ENCODE data around the gene EYS.

Gene EYS

DNA sequence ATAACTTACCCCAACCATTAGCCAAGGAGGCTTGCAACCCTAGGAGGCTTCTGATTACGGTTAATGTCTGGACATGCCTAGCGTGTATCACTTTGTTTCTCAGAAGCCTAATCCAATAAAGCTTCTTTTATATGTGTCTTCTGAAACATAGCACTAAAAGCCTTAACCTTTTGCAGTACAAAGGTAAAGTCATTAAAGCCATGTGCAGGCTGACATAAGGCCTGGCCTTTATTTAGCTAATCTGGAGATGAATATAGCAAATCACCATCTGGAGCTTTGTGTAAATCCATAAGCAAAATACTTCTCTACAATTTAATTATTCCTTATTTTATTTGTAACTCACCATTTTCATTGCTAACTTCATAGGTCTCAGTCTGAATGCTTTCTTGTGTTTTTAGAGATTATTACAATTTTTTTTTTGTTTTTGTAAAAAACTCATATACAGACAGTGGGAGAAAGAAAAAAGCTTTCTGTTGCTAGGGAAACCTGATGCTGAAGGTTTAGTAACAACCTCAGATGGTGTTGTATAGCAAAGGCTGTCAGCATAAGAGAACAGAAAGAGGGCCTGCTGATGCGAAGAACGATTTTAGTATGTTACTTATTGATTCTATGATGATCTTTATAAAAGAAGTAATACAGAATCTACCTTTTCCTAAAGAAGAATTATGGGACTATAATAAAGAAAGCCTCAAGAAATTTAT is at the start of gene EYS:
Gene EYS (minus strand): TSS at position 101 of the 701 bp plus-strand sequence. CDS start 211,816 bp downstream, outside the sequence.
- Histone ChIP-seq H3K4me1 (ENCODE audit: insufficient read depth, poor library complexity, severe bottlenecking) (no peaks in the 10 kb centered on the region), H3K27ac (ENCODE audit: poor library complexity, severe bottlenecking) (no peak within 1 kb of the TSS), H3K4me3 (ENCODE audit: severe bottlenecking) (no peak within 1 kb of the TSS), H3K9me3 (ENCODE audit: severe bottlenecking) (no peaks in the 10 kb centered on the region), H3K36me3 (ENCODE audit: low read depth) (no peaks in the 10 kb centered on the region), H3K27me3 (ENCODE audit: insufficient read depth, poor library complexity, severe bottlenecking) (no peaks in the 10 kb centered on the region)
- no peak for DNase-seq (ENCODE audit: low spot score)
- no peak for ATAC-seq (ENCODE audit: low read depth)
- TF ChIP-seq, protein P1, sequence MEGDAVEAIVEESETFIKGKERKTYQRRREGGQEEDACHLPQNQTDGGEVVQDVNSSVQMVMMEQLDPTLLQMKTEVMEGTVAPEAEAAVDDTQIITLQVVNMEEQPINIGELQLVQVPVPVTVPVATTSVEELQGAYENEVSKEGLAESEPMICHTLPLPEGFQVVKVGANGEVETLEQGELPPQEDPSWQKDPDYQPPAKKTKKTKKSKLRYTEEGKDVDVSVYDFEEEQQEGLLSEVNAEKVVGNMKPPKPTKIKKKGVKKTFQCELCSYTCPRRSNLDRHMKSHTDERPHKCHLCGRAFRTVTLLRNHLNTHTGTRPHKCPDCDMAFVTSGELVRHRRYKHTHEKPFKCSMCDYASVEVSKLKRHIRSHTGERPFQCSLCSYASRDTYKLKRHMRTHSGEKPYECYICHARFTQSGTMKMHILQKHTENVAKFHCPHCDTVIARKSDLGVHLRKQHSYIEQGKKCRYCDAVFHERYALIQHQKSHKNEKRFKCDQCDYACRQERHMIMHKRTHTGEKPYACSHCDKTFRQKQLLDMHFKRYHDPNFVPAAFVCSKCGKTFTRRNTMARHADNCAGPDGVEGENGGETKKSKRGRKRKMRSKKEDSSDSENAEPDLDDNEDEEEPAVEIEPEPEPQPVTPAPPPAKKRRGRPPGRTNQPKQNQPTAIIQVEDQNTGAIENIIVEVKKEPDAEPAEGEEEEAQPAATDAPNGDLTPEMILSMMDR (IDR thresholded peaks at IDR 0.05; ENCODE audit: poor library complexity, severe bottlenecking): no peak

DNA sequence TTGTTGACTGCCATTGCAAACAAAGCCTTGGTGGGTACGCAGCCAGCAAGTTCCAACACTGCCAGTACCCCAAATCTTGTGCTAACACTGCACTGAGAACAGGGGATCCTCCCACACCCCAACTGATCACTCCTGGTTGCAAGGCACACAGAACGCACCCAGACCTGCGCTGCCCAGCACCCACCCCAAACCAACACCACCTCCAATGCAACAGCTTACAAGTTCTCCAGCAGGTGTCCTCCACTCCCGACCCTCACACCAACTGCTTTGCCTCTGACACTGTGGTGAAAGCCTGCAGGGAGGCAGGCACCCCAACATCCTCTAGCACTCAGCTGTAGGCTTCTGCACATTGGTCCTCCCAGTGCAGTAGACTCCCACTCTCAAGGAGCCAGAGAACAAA is 39.3 kb upstream of the EYS start:
- TF ChIP-seq, protein P1 (IDR thresholded peaks at IDR 0.05; ENCODE audit: poor library complexity, severe bottlenecking): no peak
- Histone ChIP-seq H3K36me3 (ENCODE audit: low read depth) (no peaks in the 10 kb centered on the region), H3K9me3 (ENCODE audit: severe bottlenecking) (no peaks in the 10 kb centered on the region), H3K27me3 (ENCODE audit: insufficient read depth, poor library complexity, severe bottlenecking) (no peaks in the 10 kb centered on the region), H3K27ac (ENCODE audit: poor library complexity, severe bottlenecking) (no peak overlapping the region), H3K4me3 (ENCODE audit: severe bottlenecking) (no peak overlapping the region), H3K4me1 (ENCODE audit: insufficient read depth, poor library complexity, severe bottlenecking) (no peaks in the 10 kb centered on the region)
- ATAC-seq (ENCODE audit: low read depth): no peak
- no peak for DNase-seq (ENCODE audit: low spot score)

DNA sequence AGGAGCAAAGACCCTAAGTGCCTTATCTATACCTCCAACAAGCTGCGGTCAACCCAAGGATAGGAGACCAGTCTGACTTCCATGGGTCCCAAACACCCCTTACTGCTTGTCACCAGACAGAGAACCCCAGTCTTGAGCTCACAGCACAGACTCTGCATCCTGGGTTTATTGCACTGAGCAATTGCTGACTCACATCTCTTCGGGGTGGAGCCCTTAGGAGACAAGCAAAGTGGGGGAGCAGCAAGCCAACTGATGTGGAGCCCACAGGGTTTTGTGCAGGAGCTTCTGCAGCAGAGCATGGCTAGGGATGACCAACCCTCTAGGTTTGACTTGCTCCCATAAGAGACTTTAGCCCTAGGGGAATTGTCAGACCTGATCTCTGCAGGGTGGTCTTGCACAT is 38.6 kb upstream of the EYS start:
- H3K27ac ChIP-seq (ENCODE audit: poor library complexity, severe bottlenecking): no peak overlapping the region
- no peaks in the 10 kb centered on the region for H3K4me1 ChIP-seq (ENCODE audit: insufficient read depth, poor library complexity, severe bottlenecking)
- H3K27me3 ChIP-seq (ENCODE audit: insufficient read depth, poor library complexity, severe bottlenecking): no peaks in the 10 kb centered on the region
- no peaks in the 10 kb centered on the region for H3K36me3 ChIP-seq (ENCODE audit: low read depth)
- TF ChIP-seq, protein P1 (IDR thresholded peaks at IDR 0.05; ENCODE audit: poor library complexity, severe bottlenecking): no peak
- H3K9me3 ChIP-seq (ENCODE audit: severe bottlenecking): no peaks in the 10 kb centered on the region
- H3K4me3 ChIP-seq (ENCODE audit: severe bottlenecking): no peak overlapping the region
- no peak for DNase-seq (ENCODE audit: low spot score)
- no peak for ATAC-seq (ENCODE audit: low read depth)

DNA sequence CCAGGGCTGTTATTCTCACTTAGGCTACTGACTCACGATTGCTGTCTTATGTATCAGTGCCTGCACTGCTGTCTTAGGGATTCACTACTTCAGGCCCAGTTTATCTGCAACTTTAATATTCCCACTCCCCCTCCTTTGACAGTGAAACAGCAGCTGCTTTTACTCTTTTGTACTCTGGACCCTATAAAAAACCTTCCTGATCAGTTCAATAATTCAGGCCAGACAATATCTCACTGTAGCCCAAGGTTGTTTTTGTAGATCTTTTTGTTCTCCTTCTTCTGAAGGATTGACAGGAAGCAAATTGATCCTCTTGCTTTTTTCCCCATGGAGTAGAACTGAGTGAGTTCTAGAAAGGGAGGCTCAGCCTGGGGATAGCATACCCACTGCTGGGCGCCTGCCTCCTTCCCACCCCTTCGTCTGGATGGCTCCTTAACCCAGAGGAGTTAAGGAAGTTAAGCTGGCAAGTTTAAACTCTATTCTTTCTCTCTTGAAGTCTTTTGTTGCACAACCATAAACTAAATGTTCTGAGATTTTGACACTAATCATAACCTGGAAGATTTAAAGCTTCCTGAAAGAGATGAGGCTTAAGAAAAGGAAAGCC is 22.0 kb upstream of the EYS start:
- DNase-seq (ENCODE audit: low spot score): no peak
- Histone ChIP-seq H3K9me3 (ENCODE audit: severe bottlenecking) (no peaks in the 10 kb centered on the region), H3K27me3 (ENCODE audit: insufficient read depth, poor library complexity, severe bottlenecking) (peaks cover 6% of the 10 kb centered on the region), H3K27ac (ENCODE audit: poor library complexity, severe bottlenecking) (no peak overlapping the region), H3K36me3 (ENCODE audit: low read depth) (no peaks in the 10 kb centered on the region), H3K4me1 (ENCODE audit: insufficient read depth, poor library complexity, severe bottlenecking) (no peaks in the 10 kb centered on the region), H3K4me3 (ENCODE audit: severe bottlenecking) (no peak overlapping the region)
- TF ChIP-seq, protein P1 (IDR thresholded peaks at IDR 0.05; ENCODE audit: poor library complexity, severe bottlenecking): no peak
- no peak for ATAC-seq (ENCODE audit: low read depth)

DNA sequence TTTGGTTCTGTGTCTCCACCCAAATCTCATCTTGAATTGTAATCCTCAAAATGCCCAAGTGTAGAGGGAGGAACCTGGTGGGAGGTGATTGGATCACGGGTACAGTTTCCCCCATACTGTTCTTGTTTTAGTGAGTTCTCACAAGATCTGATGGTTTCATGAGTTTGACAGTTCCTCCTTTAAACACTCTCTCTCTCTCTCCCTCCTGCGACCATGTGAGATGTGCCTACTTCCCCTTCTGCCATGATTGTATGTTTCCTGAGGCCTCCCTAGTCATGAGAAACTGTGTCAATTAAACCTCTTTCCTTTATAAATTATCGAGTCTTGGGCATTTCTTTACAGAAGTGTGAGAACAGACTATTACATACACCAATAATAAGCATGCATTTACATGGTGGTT is 12.1 kb upstream of the EYS start:
- no peak for DNase-seq (ENCODE audit: low spot score)
- Histone ChIP-seq H3K4me1 (ENCODE audit: insufficient read depth, poor library complexity, severe bottlenecking) (no peaks in the 10 kb centered on the region), H3K4me3 (ENCODE audit: severe bottlenecking) (no peak overlapping the region), H3K27me3 (ENCODE audit: insufficient read depth, poor library complexity, severe bottlenecking) (peaks cover 7% of the 10 kb centered on the region), H3K36me3 (ENCODE audit: low read depth) (no peaks in the 10 kb centered on the region), H3K9me3 (ENCODE audit: severe bottlenecking) (no peaks in the 10 kb centered on the region), H3K27ac (ENCODE audit: poor library complexity, severe bottlenecking) (no peak overlapping the region)
- ATAC-seq (ENCODE audit: low read depth): no peak
- TF ChIP-seq, protein P1 (IDR thresholded peaks at IDR 0.05; ENCODE audit: poor library complexity, severe bottlenecking): no peak

Measured in RWPE2 (cell line).